GM12878 (cell line): ENCODE data around the gene TLK2. TPM values are rescaled to one million over a fixed set of nuclear protein-coding genes. Genes with fewer than 3 reads are reported as not detected.

Experiments used
- ATAC-seq: fragments of 200-7000 bp; cut with Tn5 transposase; 3 replicates; pipeline ENCODE4 v1.9.1; 2020; ENCODE audit warnings: mild to moderate bottlenecking, moderate library complexity
- BruUV-seq: library from RNA; stranded (reverse); fragments of 400-500 nt; replicated peaks from 2 replicates; lab custom pipeline; 2021; lab: Mats Ljungman, UMichigan
- CTCF ChIA-PET: fragments of 300-600 bp; sonication (Branson Sonifier 250); formaldehyde crosslinking; extraction: SDS; loops from one replicate; lab custom pipeline; 2021; ENCODE audit warnings: inconsistent platforms; lab: Yijun Ruan, JAX
- POLR2A ChIA-PET: fragments of 350-600 bp; formaldehyde crosslinking; extraction: SDS; loops from one replicate; lab custom pipeline; 2021; ENCODE audit warnings: inconsistent platforms; lab: Charles Lee
- RAD21 ChIA-PET: fragments of 300-600 bp; sonication (Branson Sonifier 250); formaldehyde crosslinking; loops from one replicate; lab custom pipeline; 2023; ENCODE audit warnings: antibody characterized with exemption; ENCODE audit not compliant: unreplicated experiment; lab: Charles Lee
- SMC1A ChIA-PET: fragments of 300-600 bp; sonication (Branson Sonifier 250); formaldehyde crosslinking; loops from one replicate; lab custom pipeline; 2023; ENCODE audit not compliant: unreplicated experiment, uncharacterized antibody; lab: Charles Lee
- DNase-seq: peaks from one replicate; pipeline ENCODE4 v3.0.0-alpha.2; 2011; ENCODE audit warnings: low read depth, low spot score
- FAIRE-seq: peaks from 3 replicates; lab custom pipeline; 2011; peaks lifted over from hg19 to GRCh38; lab: Jason Lieb, UNC
- H2AFZ ChIP-seq: 2 replicates; pipeline ENCODE4 v1.6.0; 2011; ENCODE audit warnings: low read depth, low read length, control low read depth; ENCODE audit not compliant: control insufficient read depth
- H3K27ac ChIP-seq: 2 replicates; pipeline ENCODE4 v1.5.1; 2011; ENCODE audit warnings: control low read depth; ENCODE audit not compliant: control insufficient read depth, insufficient read depth
- H3K27me3 ChIP-seq, 2 experiments: replicated peaks in 1 of 2; 2 replicates each; pipeline versions ENCODE4 v1.6.0 to v1.6.1; 2011; ENCODE audit warnings: low read length in 1 of 2; ENCODE audit not compliant: control insufficient read depth in 2 of 2, insufficient read depth in 2 of 2
- H3K36me3 ChIP-seq, 2 experiments: 2 replicates each; pipeline ENCODE4 v1.5.1; 2011; ENCODE audit warnings: low read length in 1 of 2; ENCODE audit not compliant: control insufficient read depth in 2 of 2, insufficient read depth in 2 of 2
- H3K4me1 ChIP-seq: 2 replicates; pipeline ENCODE4 v1.6.1; 2011; ENCODE audit warnings: mild to moderate bottlenecking, low read length, moderate library complexity, mixed read lengths; ENCODE audit not compliant: control insufficient read depth, insufficient read depth
- H3K4me2 ChIP-seq: 2 replicates; pipeline ENCODE4 v1.6.0; 2011; ENCODE audit warnings: control low read depth; ENCODE audit not compliant: control insufficient read depth, insufficient read depth
- H3K4me3 ChIP-seq: fragments of 200-600 bp; sonication (generic); 2 replicates; pipeline ENCODE4 v1.5.1; 2016
- H3K79me2 ChIP-seq: 2 replicates; pipeline ENCODE4 v1.6.0; 2011; ENCODE audit warnings: low read length; ENCODE audit not compliant: control insufficient read depth, insufficient read depth
- H3K9ac ChIP-seq: 2 replicates; pipeline ENCODE4 v1.8.0; 2011; ENCODE audit warnings: low read length, control low read depth, mixed read lengths; ENCODE audit not compliant: control insufficient read depth, insufficient read depth
- H3K9me3 ChIP-seq: replicated peaks from 3 replicates; pipeline ENCODE4 v1.5.1; 2011; ENCODE audit warnings: mild to moderate bottlenecking, low read length; ENCODE audit not compliant: control insufficient read depth, insufficient read depth
- H4K20me1 ChIP-seq: 2 replicates; pipeline ENCODE4 v1.6.0; 2011; ENCODE audit not compliant: control insufficient read depth, insufficient read depth
- ASH2L ChIP-seq: fragments of 300-600, 200-600 bp; sonication (generic); IDR thresholded peaks from 2 replicates; pipeline ENCODE4 v1.6.1; 2017; ENCODE audit warnings: low read depth, mild to moderate bottlenecking, borderline replicate concordance
- EGR1 ChIP-seq, 2 experiments: IDR thresholded peaks; 1 replicate in 1 of 2; 2 replicates in 1 of 2; pipeline ENCODE4 v1.6.1; 2011 to 2012; ENCODE audit warnings: low read depth in 2 of 2, low read length in 2 of 2, borderline replicate concordance in 1 of 2, mild to moderate bottlenecking in 1 of 2, moderate library complexity in 1 of 2
- ELK1 ChIP-seq: IDR thresholded peaks from 2 replicates; pipeline ENCODE4 v1.6.1; 2012; ENCODE audit warnings: low read depth, low read length, improper control_type of control experiment
- IKZF1 ChIP-seq: fragments of 450-650 bp; conservative IDR thresholded peaks from 2 replicates; pipeline ENCODE4 v1.6.1; 2017; ENCODE audit warnings: antibody characterized with exemption, mild to moderate bottlenecking
- RUNX3 ChIP-seq: IDR thresholded peaks from 2 replicates; pipeline ENCODE4 v1.6.1; 2012; ENCODE audit warnings: low read length, inconsistent platforms
- SIX5 ChIP-seq: IDR thresholded peaks from 2 replicates; pipeline ENCODE4 v1.6.1; 2011; ENCODE audit warnings: mild to moderate bottlenecking, low read depth, low read length, moderate library complexity; ENCODE audit not compliant: severe bottlenecking
- SMC3 ChIP-seq: IDR thresholded peaks from 2 replicates; pipeline ENCODE4 v1.6.1; 2011; ENCODE audit warnings: low read length, improper control_type of control experiment, borderline replicate concordance
- SUPT20H ChIP-seq: IDR thresholded peaks from 2 replicates; pipeline ENCODE4 v1.6.1; 2011; ENCODE audit warnings: low read depth, mild to moderate bottlenecking, low read length, moderate library complexity, borderline replicate concordance; ENCODE audit not compliant: control insufficient read depth
- TCF12 ChIP-seq: IDR thresholded peaks from 2 replicates; pipeline ENCODE4 v1.6.1; 2011; ENCODE audit warnings: low read depth, mild to moderate bottlenecking, low read length
- TCF3 ChIP-seq: IDR thresholded peaks from 2 replicates; pipeline ENCODE4 v1.6.1; 2012; ENCODE audit warnings: low read depth, mild to moderate bottlenecking, low read length, borderline replicate concordance; ENCODE audit not compliant: insufficient read depth
- ZNF24 ChIP-seq: fragments of 450-650 bp; IDR thresholded peaks from 2 replicates; pipeline ENCODE4 v1.6.1; 2017; ENCODE audit warnings: antibody characterized with exemption, mild to moderate bottlenecking
- WGBS: methylation state at CpG from one replicate; pipeline ENCODE4 v1.1.6; 2016; ENCODE audit warnings: low lambda C conversion rate; ENCODE audit not compliant: insufficient replicate concordance, insufficient coverage; ENCODE audit errors: missing lambda C conversion rate; 5-methylcytosine and 5-hydroxymethylcytosine counted together
- in situ Hi-C: fragments of 300-500 bp; cut with MboI; formaldehyde crosslinking; loops from 9 replicates; pipeline ENCODE4 v1.14.3; 2018; ENCODE audit warnings: mixed read lengths
- intact Hi-C: fragments of 100-400 bp; cut with micrococcal nuclease; formaldehyde crosslinking; loops from one replicate; pipeline ENCODE4 v1.14.2; 2022; ENCODE audit not compliant: unreplicated experiment
- polyA plus RNA-seq, 11 experiments: library from polyadenylated mRNA; depleted of rRNA in 4 of 11; unstranded in 6 of 11; stranded (reverse) in 5 of 11; fragments of >200 nt; fragmentation: Nextera tagmentation in 4 of 11; fragmentation: Illumina TruSeq in 1 of 11; extraction: Ambion mirVana in 4 of 11; extraction: Trizol in 1 of 11; gene quantifications; 1 replicate in 1 of 11; 2 replicates in 10 of 11; pipeline versions ENCODE4 v1.2.1 to v1.2.3, GENCODE V29; 2011 to 2016; ENCODE audit warnings: inconsistent platforms in 2 of 11, missing spikeins in 2 of 11, low read depth in 1 of 11
- total RNA-seq, 4 experiments: library from RNA; depleted of rRNA in 3 of 4; stranded (reverse); fragments of >200 nt in 3 of 4; fragmentation: Illumina TruSeq in 1 of 4; extraction: Trizol in 1 of 4; gene quantifications; 2 replicates each; pipeline versions ENCODE4 v1.2.1 to v1.2.3, GENCODE V29; 2013 to 2021
- TF ChIP-seq, protein P1 (sequence below): fragments of 450-650 bp; IDR thresholded peaks from 2 replicates; pipeline ENCODE4 v1.6.1; 2017; ENCODE audit warnings: mild to moderate bottlenecking, moderate library complexity
- TF ChIP-seq, protein P2 (sequence below): IDR thresholded peaks from 2 replicates; pipeline ENCODE4 v1.6.1; 2011; ENCODE audit warnings: borderline replicate concordance, low read depth, mild to moderate bottlenecking, moderate library complexity, low read length; ENCODE audit not compliant: insufficient read depth, poor library complexity, severe bottlenecking

TLK2 gene
- total and polyA plus RNA-seq, 10 of the 15 experiments (the other 5 are each of a cell fraction or from before 2014, with no cell fraction given), result 12.1 to 51.2 (median 27.5) TPM

- TF ChIP-seq ELK1, result no peak
- TF ChIP-seq EGR1 (IDR thresholded peaks at IDR 0.05; ENCODE audit: borderline replicate concordance in 1 of 2, low read depth in 2 of 2, low read length in 2 of 2), result peak in 1 of 2 experiments; percentile 74; a peak in 2 of 3 replicates
- TF ChIP-seq SUPT20H, result no peak
- TF ChIP-seq ASH2L, result no peak
- no peak for TF ChIP-seq TCF12
- no peak for TF ChIP-seq SIX5
- no peak for TF ChIP-seq ZNF24
- TF ChIP-seq TCF3, result no peak
Observed at GRCh38 chr17:62652251-62653001, 173.8 kb downstream of the TLK2 start (continued).

DNA sequence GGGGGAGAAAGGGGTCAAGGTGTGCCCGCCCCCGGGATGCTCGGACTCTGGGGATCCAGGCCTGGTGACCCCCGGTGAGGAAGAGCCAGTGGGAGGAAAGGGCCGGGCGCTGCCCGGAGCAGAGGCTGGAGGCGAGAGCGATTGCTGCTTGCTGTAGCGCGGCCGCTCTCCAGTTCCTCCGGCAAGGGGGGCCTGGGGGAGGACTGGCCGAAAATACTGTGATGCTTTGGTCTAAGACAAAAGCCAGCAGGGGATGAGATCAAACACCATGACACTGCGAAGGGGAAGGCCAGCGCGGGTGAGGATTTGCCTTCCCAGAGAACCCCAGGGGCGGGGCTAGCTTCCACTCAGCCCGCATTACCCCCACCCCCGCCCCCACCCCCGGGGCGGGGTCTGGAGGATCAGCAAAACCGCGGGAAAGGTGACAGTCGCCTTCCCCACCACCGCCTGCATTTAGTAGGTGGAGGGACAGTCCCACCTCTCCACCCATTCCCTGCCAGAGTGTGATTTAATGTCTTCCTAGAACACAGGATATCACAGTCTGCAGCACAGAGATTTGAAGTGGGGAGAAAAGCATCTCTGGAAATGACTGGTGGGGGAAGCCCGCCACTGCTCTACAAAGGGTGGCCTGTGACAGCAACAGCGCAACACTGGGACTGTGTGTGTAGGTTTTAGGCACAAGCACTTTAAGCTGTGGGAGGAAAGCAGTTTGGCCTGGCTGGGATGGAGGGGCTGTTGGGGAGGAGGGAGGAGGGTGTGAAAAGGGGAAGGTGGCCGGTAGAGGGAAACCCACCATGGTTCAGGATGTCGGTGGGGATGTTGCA is 174.6 kb downstream of the TLK2 start:
- BruUV-seq, result no TSS peak
- Histone ChIP-seq H2AFZ (peak overlapping the region; percentile 55; the same call in 1 of the 2 replicates), H3K79me2 (no peaks in the 10 kb centered on the region), H3K4me1 (peaks cover 16% of the 10 kb centered on the region), H4K20me1 (no peaks in the 10 kb centered on the region), H3K27ac (no peak overlapping the region), H3K4me2 (peak overlapping the region; percentile 95), H3K36me3 (no peaks in the 10 kb centered on the region), H3K27me3 (no peaks in the 10 kb centered on the region), H3K9me3 (no peaks in the 10 kb centered on the region), H3K4me3 (peak overlapping the region; percentile 77), H3K9ac (peak overlapping the region; percentile 56; the same call in 1 of the 2 replicates)
- in situ Hi-C loops, result no loop called here
- FAIRE-seq (peak; percentile 88), ATAC-seq (peak; percentile 95), DNase-seq (peak; percentile 64)
- ChIA-PET CTCF (interaction anchor here (0.7 to 1.0 kb wide), 2 partner anchors 15 to 100 kb away, joined by 3 to 4 read pairs; no protein-coding TSS in a partner anchor), POLR2A (no interaction called here), SMC1A (interaction anchor here (0.8 kb wide), 1 partner anchor 10 kb away, joined by 3 read pairs; no protein-coding TSS in a partner anchor), RAD21 (no interaction called here)
- intact Hi-C loops, result no loop called here
- WGBS, result 3% methylated on average over 26 of the region's 30 CpGs
- TF ChIP-seq, protein P1, sequence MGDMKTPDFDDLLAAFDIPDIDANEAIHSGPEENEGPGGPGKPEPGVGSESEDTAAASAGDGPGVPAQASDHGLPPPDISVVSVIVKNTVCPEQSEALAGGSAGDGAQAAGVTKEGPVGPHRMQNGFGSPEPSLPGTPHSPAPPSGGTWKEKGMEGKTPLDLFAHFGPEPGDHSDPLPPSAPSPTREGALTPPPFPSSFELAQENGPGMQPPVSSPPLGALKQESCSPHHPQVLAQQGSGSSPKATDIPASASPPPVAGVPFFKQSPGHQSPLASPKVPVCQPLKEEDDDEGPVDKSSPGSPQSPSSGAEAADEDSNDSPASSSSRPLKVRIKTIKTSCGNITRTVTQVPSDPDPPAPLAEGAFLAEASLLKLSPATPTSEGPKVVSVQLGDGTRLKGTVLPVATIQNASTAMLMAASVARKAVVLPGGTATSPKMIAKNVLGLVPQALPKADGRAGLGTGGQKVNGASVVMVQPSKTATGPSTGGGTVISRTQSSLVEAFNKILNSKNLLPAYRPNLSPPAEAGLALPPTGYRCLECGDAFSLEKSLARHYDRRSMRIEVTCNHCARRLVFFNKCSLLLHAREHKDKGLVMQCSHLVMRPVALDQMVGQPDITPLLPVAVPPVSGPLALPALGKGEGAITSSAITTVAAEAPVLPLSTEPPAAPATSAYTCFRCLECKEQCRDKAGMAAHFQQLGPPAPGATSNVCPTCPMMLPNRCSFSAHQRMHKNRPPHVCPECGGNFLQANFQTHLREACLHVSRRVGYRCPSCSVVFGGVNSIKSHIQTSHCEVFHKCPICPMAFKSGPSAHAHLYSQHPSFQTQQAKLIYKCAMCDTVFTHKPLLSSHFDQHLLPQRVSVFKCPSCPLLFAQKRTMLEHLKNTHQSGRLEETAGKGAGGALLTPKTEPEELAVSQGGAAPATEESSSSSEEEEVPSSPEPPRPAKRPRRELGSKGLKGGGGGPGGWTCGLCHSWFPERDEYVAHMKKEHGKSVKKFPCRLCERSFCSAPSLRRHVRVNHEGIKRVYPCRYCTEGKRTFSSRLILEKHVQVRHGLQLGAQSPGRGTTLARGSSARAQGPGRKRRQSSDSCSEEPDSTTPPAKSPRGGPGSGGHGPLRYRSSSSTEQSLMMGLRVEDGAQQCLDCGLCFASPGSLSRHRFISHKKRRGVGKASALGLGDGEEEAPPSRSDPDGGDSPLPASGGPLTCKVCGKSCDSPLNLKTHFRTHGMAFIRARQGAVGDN, result no peak
- TF ChIP-seq IKZF1 (peak; percentile 96), SMC3 (0 out of 2 replicates have a peak, but pooled peaks have one; percentile 3), RUNX3 (peak; percentile 94)
- TF ChIP-seq, protein P2, sequence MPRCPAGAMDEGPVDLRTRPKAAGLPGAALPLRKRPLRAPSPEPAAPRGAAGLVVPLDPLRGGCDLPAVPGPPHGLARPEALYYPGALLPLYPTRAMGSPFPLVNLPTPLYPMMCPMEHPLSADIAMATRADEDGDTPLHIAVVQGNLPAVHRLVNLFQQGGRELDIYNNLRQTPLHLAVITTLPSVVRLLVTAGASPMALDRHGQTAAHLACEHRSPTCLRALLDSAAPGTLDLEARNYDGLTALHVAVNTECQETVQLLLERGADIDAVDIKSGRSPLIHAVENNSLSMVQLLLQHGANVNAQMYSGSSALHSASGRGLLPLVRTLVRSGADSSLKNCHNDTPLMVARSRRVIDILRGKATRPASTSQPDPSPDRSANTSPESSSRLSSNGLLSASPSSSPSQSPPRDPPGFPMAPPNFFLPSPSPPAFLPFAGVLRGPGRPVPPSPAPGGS, result peak; percentile 99
